ENCODE measurements around the gene SEL1L3.

SEL1L3 gene

DNA sequence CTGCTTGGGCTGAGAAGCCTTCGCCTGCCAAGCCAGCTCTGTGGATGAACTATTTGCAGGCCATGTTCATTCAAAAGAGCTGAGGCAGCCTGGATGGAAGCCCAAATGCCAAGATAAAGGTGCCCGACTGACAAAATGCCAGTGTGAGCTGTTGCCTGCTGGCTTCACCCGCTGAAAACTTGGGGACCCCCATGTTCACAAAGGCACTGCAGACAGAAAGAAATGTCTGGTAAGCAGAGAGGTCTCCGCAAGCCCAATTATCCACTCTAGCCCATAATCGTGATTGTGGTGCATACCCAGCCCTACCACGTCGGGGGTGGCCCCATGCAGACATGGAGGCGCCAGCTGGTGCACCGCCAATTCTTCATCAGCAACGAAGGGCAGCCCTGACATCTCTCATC is 38.2 kb upstream of the SEL1L3 start:
- H3K4me3 ChIP-seq (replicated peaks; ENCODE audit: low read depth, low read length): no peak overlapping the region
- TF ChIP-seq, protein P1, sequence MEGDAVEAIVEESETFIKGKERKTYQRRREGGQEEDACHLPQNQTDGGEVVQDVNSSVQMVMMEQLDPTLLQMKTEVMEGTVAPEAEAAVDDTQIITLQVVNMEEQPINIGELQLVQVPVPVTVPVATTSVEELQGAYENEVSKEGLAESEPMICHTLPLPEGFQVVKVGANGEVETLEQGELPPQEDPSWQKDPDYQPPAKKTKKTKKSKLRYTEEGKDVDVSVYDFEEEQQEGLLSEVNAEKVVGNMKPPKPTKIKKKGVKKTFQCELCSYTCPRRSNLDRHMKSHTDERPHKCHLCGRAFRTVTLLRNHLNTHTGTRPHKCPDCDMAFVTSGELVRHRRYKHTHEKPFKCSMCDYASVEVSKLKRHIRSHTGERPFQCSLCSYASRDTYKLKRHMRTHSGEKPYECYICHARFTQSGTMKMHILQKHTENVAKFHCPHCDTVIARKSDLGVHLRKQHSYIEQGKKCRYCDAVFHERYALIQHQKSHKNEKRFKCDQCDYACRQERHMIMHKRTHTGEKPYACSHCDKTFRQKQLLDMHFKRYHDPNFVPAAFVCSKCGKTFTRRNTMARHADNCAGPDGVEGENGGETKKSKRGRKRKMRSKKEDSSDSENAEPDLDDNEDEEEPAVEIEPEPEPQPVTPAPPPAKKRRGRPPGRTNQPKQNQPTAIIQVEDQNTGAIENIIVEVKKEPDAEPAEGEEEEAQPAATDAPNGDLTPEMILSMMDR (IDR thresholded peaks at IDR 0.05; ENCODE audit: low read depth, low read length, missing control alignments): no peak
- DNase-seq (ENCODE audit: extremely low read depth, low read depth): no peak

DNA sequence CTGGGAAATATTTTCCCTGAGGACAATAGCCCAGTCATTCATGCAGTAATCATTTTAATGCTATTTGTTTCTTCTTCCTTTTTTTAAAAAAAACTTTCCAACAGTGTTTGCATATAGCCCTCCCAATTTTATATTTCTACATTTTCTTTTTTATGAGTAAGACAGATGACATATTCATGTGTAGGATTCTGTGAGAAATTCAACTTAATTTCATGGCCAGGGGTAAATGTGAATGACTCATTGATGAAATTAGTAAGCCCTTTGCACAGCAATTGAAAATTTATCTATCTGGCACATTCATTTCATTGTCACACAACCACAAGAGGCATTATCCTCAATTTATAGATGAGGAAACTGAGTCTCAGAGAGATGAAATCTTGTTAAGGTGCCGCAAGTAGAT is 37.5 kb upstream of the SEL1L3 start:
- no peak for DNase-seq (ENCODE audit: extremely low read depth, low read depth)
- H3K4me3 ChIP-seq (replicated peaks; ENCODE audit: low read depth, low read length): no peak overlapping the region
- TF ChIP-seq, protein P1 (IDR thresholded peaks at IDR 0.05; ENCODE audit: low read depth, low read length, missing control alignments): no peak

DNA sequence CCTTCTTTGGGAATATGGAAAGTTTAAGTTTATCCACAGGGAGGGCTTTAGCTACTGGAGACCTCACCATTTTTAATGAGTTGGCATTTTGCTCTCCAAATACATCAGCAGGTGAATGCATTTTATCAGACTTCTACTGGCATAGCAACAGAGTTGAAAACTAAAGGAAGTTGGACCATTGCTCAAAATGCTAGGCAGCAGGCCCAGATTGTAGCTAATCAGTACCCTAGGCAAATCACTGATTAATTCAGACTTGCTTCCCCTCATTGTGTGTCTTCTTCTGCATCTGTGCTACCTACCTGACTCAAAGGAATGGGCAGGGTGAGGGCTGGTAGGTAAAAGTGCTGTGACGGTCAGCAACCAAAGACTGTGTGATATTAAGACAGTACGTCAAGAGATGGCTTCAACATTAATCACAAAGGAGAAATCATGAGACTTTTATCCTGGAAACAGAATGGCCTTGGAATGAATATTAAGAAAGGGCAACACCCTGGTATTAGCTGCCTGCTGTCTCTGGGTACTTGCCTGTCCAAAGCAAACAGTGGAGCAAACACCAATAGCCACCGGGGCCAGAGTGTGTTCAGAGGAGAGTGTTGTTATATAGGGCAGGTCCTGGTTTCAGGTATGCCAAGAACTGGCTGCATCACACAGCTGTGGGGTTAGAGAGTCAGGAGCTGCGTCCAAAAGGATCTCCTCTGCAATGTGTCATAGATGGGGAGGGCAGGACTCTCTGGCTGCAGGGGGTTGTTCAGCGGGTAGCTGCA is 34.2 kb upstream of the SEL1L3 start:
- TF ChIP-seq, protein P1 (IDR thresholded peaks at IDR 0.05; ENCODE audit: low read depth, low read length, missing control alignments): no peak
- DNase-seq (ENCODE audit: extremely low read depth, low read depth): no peak
- H3K4me3 ChIP-seq (replicated peaks; ENCODE audit: low read depth, low read length): no peak overlapping the region

DNA sequence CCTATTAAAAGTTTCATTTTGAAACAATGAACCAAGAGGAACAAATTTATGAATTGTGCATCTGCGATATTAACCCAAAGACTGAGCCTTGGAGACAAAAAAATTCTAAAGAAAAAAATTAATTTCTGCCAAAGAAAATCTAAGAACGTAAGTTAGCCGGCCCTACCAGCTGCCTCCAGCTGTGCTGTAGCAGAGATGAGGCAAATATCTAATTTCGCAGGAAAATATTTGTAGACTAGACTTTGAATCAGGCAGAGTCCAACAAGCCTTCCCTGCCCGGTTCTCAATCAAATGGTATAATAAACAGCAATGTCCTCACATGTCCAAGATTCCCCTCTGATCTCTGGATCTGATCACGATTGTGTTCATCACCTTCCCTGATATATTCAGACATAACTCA is 30.0 kb upstream of the SEL1L3 start:
- H3K4me3 ChIP-seq (replicated peaks; ENCODE audit: low read depth, low read length): no peak overlapping the region
- TF ChIP-seq, protein P1 (IDR thresholded peaks at IDR 0.05; ENCODE audit: low read depth, low read length, missing control alignments): no peak
- no peak for DNase-seq (ENCODE audit: extremely low read depth, low read depth)

DNA sequence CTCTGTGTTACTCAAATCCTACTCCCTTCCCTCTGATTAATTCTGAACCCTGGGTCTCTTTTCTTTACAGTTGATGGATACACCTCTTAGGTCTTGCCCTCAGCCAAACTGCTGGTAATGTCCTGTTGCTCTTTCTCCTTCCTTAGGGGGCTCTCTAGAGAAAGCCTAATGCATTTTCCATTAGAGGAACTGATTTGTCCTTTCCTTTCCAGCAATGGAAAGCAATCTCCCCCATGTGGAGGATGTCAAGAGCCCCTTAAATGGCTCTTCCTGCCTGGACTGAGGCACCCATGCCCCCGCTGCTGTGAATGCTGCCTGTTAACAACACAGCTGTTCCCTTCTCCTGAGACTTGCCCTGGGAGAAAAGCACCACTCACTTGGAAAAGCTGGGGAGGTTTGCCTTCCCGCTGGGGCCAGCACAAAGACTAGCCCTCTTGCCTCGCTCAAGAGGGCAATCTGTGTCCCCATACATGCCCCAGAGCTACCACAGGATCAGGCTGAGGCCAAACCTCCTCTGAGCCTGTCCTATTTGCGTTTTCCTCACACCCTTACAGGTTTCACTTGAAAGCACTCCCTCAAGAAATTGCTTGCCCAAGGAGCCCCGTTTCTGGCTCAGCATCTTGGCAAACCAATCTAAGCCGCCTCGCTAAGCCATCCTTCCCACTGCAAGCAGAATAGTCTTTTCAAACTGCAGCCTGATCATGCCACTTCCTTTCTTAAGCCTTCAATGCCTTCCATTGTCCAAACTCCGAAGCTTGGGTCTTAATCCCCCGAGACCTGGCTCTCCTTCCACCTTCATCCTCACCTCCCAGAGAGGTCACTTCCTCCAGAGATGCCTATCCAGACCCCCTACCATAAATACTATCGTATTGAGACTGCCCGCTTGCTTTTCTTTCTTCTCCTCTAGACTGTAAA is 28.0 kb upstream of the SEL1L3 start:
- TF ChIP-seq, protein P1 (IDR thresholded peaks at IDR 0.05; ENCODE audit: low read depth, low read length, missing control alignments): no peak
- H3K4me3 ChIP-seq (replicated peaks; ENCODE audit: low read depth, low read length): no peak overlapping the region
- no peak for DNase-seq (ENCODE audit: extremely low read depth, low read depth)

DNA sequence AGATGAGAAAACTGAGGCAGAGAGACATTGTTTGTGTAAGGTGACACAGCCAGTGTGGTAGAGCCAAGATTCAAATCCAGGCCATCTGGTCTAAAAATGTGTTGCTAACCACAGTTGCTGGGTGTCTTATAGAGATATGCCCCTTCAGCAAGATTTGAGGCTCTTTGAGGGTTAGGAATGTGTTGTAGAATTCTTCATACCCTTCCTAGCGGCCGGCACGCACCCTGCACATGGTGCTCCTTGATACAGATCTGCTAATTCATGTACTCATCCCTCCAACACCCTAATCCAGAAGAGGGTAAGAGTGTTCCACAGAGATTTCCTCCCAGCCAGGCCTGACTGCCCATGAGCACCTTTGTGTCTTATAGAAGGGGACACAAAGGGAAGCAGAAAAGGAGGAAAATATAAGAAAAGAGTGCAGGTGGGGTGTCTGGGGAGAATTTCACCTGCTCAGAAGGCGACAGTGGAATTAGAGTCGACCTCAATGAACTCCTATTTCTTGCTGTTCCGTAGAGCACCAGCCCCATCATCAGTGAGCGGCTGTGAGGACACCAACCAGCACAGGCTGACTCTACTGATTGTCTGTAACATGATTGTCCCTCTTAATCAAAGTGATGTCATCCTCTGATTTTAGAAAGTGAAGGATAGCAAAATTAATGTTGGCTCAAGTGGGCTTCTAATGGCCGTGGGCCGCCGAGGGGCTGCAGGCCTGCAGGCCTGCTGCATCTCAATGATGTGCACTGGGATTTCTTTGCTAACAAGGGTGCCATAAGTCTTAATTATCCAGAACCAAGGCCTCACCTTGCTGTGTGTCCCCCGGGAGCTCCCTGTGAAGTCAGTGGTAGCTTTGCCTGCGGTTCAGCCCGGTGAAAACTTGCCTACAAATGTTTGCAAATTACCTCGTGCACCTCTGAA is 27.1 kb upstream of the SEL1L3 start:
- DNase-seq (ENCODE audit: extremely low read depth, low read depth): no peak
- TF ChIP-seq, protein P1 (IDR thresholded peaks at IDR 0.05; ENCODE audit: low read depth, low read length, missing control alignments): no peak

More for the DNA sequence above, 27.1 kb upstream of the SEL1L3 start:
- no peak overlapping the region for H3K4me3 ChIP-seq (replicated peaks; ENCODE audit: low read depth, low read length)
